Karpas-422 (cell line): ENCODE measurements around the gene DHCR7. TPM values are rescaled to one million over a fixed set of nuclear protein-coding genes. Genes with fewer than 3 reads are reported as not detected.
"Not testable (repeated sequence)": the region's sequence is repeated elsewhere in the genome, so short reads cannot be mapped to it uniquely, and the experiment has no call there.

ENCODE experiments used
- DNase-seq: peaks from one replicate; pipeline ENCODE4 v3.0.0-alpha.2; 2015
- H2AFZ ChIP-seq: fragments of 200-600 bp; sonication (generic); 2 replicates; pipeline ENCODE4 v1.6.1; 2014; ENCODE audit warnings: antibody characterized with exemption, low read length, mixed read lengths
- H3K27ac ChIP-seq: fragments of 200-600 bp; sonication (generic); 2 replicates; pipeline ENCODE4 v1.5.1; 2014; ENCODE audit warnings: mild to moderate bottlenecking, low read length, moderate library complexity
- H3K27me3 ChIP-seq: fragments of 200-600 bp; sonication (generic); 2 replicates; pipeline ENCODE4 v1.6.1; 2014; ENCODE audit warnings: low read length, mixed read lengths
- H3K36me3 ChIP-seq: fragments of 200-600 bp; sonication (generic); 2 replicates; pipeline ENCODE4 v1.6.1; 2014; ENCODE audit warnings: low read length, mixed read lengths; ENCODE audit not compliant: insufficient read depth
- H3K4me1 ChIP-seq: fragments of 200-600 bp; sonication (generic); 2 replicates; pipeline ENCODE4 v1.6.1; 2014; ENCODE audit warnings: mild to moderate bottlenecking, low read length, mixed read lengths
- H3K4me2 ChIP-seq: fragments of 200-600 bp; sonication (generic); 2 replicates; pipeline ENCODE4 v1.6.1; 2014; ENCODE audit warnings: low read length, low read depth, mild to moderate bottlenecking; ENCODE audit not compliant: poor library complexity, severe bottlenecking
- H3K4me3 ChIP-seq: fragments of 200-600 bp; sonication (generic); 2 replicates; pipeline ENCODE4 v1.5.1; 2014; ENCODE audit warnings: mild to moderate bottlenecking, antibody characterized with exemption, low read length, mixed read lengths
- H3K79me2 ChIP-seq: fragments of 200-600 bp; sonication (generic); 2 replicates; pipeline ENCODE4 v1.6.1; 2014; ENCODE audit warnings: mild to moderate bottlenecking, low read length, mixed read lengths
- H3K9ac ChIP-seq: fragments of 200-600 bp; sonication (generic); 2 replicates; pipeline ENCODE4 v1.6.0; 2014; ENCODE audit warnings: low read length
- H3K9me2 ChIP-seq: fragments of 200-600 bp; sonication (generic), shearing (Covaris generic); replicated peaks from 2 replicates; pipeline ENCODE4 v1.6.0; 2014; ENCODE audit warnings: mild to moderate bottlenecking, low read length, moderate library complexity; ENCODE audit not compliant: insufficient read depth
- H3K9me3 ChIP-seq: fragments of 300-700, 200-600 bp; sonication (generic); 2 replicates; pipeline ENCODE4 v1.6.1; 2014; ENCODE audit warnings: low read length, mixed read lengths
- H4K20me1 ChIP-seq: fragments of 200-600 bp; sonication (generic); 2 replicates; pipeline ENCODE4 v1.6.1; 2014; ENCODE audit warnings: mild to moderate bottlenecking, antibody characterized with exemption, low read length, low read depth; ENCODE audit not compliant: insufficient read depth
- total RNA-seq: library from RNA; depleted of rRNA; stranded (reverse); fragments of >200 nt; shearing (Covaris generic); gene quantifications from 2 replicates; pipeline ENCODE4 v1.2.3, GENCODE V29; 2014; ENCODE audit warnings: low replicate concordance

DHCR7 gene
- total RNA-seq, 1 experiment from 2014 or later: 65.3 TPM

- no peak overlapping the region for H3K4me2 ChIP-seq
Measured at GRCh38 chr11:71426413-71426812, 21.8 kb downstream of the DHCR7 start.

GRCh38 chr11:71425860-71426259 lies 22.3 kb downstream of the DHCR7 start:
- Histone ChIP-seq H3K4me1 (peaks cover 7% of the 10 kb centered on the region), H4K20me1 (no peaks in the 10 kb centered on the region), H3K4me3 (no peak overlapping the region), H3K9me3 (no peaks in the 10 kb centered on the region), H3K27ac (no peak overlapping the region), H3K79me2 (no peaks in the 10 kb centered on the region), H3K9ac (no peak overlapping the region), H2AFZ (no peak overlapping the region), H3K9me2 (no peaks in the 10 kb centered on the region), H3K4me2 (no peak overlapping the region), H3K36me3 (no peaks in the 10 kb centered on the region), H3K27me3 (peaks cover 7% of the 10 kb centered on the region; the same call in 1 of the 2 replicates)
- no peak for DNase-seq

More at GRCh38 chr11:71426413-71426812, 21.8 kb downstream of the DHCR7 start:
- Histone ChIP-seq H3K4me3 (no peak overlapping the region), H3K36me3 (no peaks in the 10 kb centered on the region), H3K4me1 (peaks cover 7% of the 10 kb centered on the region), H3K9me2 (no peaks in the 10 kb centered on the region), H3K27ac (no peak overlapping the region), H4K20me1 (no peaks in the 10 kb centered on the region), H3K79me2 (no peaks in the 10 kb centered on the region), H3K9me3 (no peaks in the 10 kb centered on the region), H2AFZ (no peak overlapping the region), H3K27me3 (peaks cover 7% of the 10 kb centered on the region; the same call in 1 of the 2 replicates), H3K9ac (no peak overlapping the region)
- no peak for DNase-seq

- no peak overlapping the region for H3K27ac ChIP-seq
Measured at GRCh38 chr11:71425409-71425808, 22.8 kb downstream of the DHCR7 start.

GRCh38 chr11:71423181-71423790 lies 24.9 kb downstream of the DHCR7 start:
- no peaks in the 10 kb centered on the region for H3K9me3 ChIP-seq
- no peak for DNase-seq

More at GRCh38 chr11:71425409-71425808, 22.8 kb downstream of the DHCR7 start:
- Histone ChIP-seq H3K9me3 (no peaks in the 10 kb centered on the region), H3K27me3 (peaks cover 7% of the 10 kb centered on the region; the same call in 1 of the 2 replicates), H3K79me2 (no peaks in the 10 kb centered on the region), H2AFZ (no peak overlapping the region), H3K4me1 (peaks cover 7% of the 10 kb centered on the region), H4K20me1 (no peaks in the 10 kb centered on the region), H3K9ac (no peak overlapping the region), H3K4me2 (no peak overlapping the region), H3K9me2 (no peaks in the 10 kb centered on the region), H3K4me3 (no peak overlapping the region), H3K36me3 (no peaks in the 10 kb centered on the region)
- no peak for DNase-seq

GRCh38 chr11:71422318-71422717 lies 25.9 kb downstream of the DHCR7 start:
- DNase-seq, H3K9me3 ChIP-seq, H4K20me1 ChIP-seq, H2AFZ ChIP-seq, H3K4me3 ChIP-seq, H3K79me2 ChIP-seq, H3K27me3 ChIP-seq, H3K27ac ChIP-seq, H3K9me2 ChIP-seq, H3K4me2 ChIP-seq, H3K4me1 ChIP-seq, H3K9ac ChIP-seq, H3K36me3 ChIP-seq: not testable (repeated sequence)

More at GRCh38 chr11:71423181-71423790, 24.9 kb downstream of the DHCR7 start:
- Histone ChIP-seq H4K20me1 (no peaks in the 10 kb centered on the region), H3K4me3 (no peak overlapping the region), H3K9ac (no peak overlapping the region), H3K36me3 (no peaks in the 10 kb centered on the region), H3K9me2 (no peaks in the 10 kb centered on the region), H3K27ac (no peak overlapping the region), H2AFZ (no peak overlapping the region), H3K79me2 (no peaks in the 10 kb centered on the region), H3K27me3 (peaks cover 9% of the 10 kb centered on the region; the same call in 1 of the 2 replicates), H3K4me2 (no peak overlapping the region), H3K4me1 (peaks cover 7% of the 10 kb centered on the region)

- H3K27ac ChIP-seq: no peak overlapping the region
- H3K9me2 ChIP-seq: no peaks in the 10 kb centered on the region
- no peaks in the 10 kb centered on the region for H3K79me2 ChIP-seq
- H3K9ac ChIP-seq: no peak overlapping the region
- H3K4me3 ChIP-seq: no peak overlapping the region
- H3K9me3 ChIP-seq: no peaks in the 10 kb centered on the region
- H3K36me3 ChIP-seq: no peaks in the 10 kb centered on the region
- peaks cover 5% of the 10 kb centered on the region; the same call in 1 of the 2 replicates for H3K27me3 ChIP-seq
- DNase-seq: no peak
- H2AFZ ChIP-seq: no peak overlapping the region
- peaks cover 5% of the 10 kb centered on the region for H3K4me1 ChIP-seq
- no peak overlapping the region for H3K4me2 ChIP-seq
- no peaks in the 10 kb centered on the region for H4K20me1 ChIP-seq
Measured at GRCh38 chr11:71421392-71421950, 26.7 kb downstream of the DHCR7 start.

- no peak overlapping the region for H3K27ac ChIP-seq
- no peak overlapping the region for H2AFZ ChIP-seq
- no peaks in the 10 kb centered on the region for H4K20me1 ChIP-seq
- H3K4me2 ChIP-seq: no peak overlapping the region
- peaks cover 5% of the 10 kb centered on the region; the same call in 1 of the 2 replicates for H3K27me3 ChIP-seq
- H3K36me3 ChIP-seq: no peaks in the 10 kb centered on the region
- no peaks in the 10 kb centered on the region for H3K79me2 ChIP-seq
- H3K9ac ChIP-seq: no peak overlapping the region
- no peak overlapping the region for H3K4me3 ChIP-seq
- H3K9me3 ChIP-seq: no peaks in the 10 kb centered on the region
- no peaks in the 10 kb centered on the region for H3K9me2 ChIP-seq
- DNase-seq: peak; percentile 77
- H3K4me1 ChIP-seq: no peaks in the 10 kb centered on the region
Measured at GRCh38 chr11:71420455-71421241, 27.5 kb downstream of the DHCR7 start.

- Histone ChIP-seq H2AFZ (no peak overlapping the region), H3K4me1 (no peaks in the 10 kb centered on the region), H3K4me3 (no peak overlapping the region), H3K9me3 (no peaks in the 10 kb centered on the region), H3K27me3 (peaks cover 3% of the 10 kb centered on the region; the same call in 1 of the 2 replicates), H3K9ac (no peak overlapping the region), H3K79me2 (no peaks in the 10 kb centered on the region), H3K36me3 (no peaks in the 10 kb centered on the region), H3K9me2 (no peaks in the 10 kb centered on the region), H4K20me1 (no peaks in the 10 kb centered on the region), H3K4me2 (no peak overlapping the region), H3K27ac (no peak overlapping the region)
- DNase-seq: no peak
Measured at GRCh38 chr11:71418643-71419042, 29.6 kb downstream of the DHCR7 start.
